HFF-Myc (cell line): ENCODE results near the gene SOS1.
A peak's percentile ranks its signal among the peaks of the same experiment; 100 is the strongest.
"Not testable (repeated sequence)": the region's sequence is repeated elsewhere in the genome, so short reads cannot be mapped to it uniquely, and the experiment has no call there.

ENCODE experiments used
- DNase-seq: peaks from one replicate; pipeline ENCODE4 v3.0.0-alpha.2; 2011; ENCODE audit warnings: low read depth; ENCODE audit errors: extremely low read depth
- H3K4me3 ChIP-seq: replicated peaks from 2 replicates; pipeline ENCODE4 v1.5.1; 2011; ENCODE audit warnings: low read depth, mild to moderate bottlenecking, control low read depth, low read length
- CTCF ChIP-seq: IDR thresholded peaks from 2 replicates; pipeline ENCODE4 v1.5.1; 2012; ENCODE audit warnings: mild to moderate bottlenecking, low read depth, low read length, control low read depth; ENCODE audit errors: missing control alignments

Gene SOS1

DNA sequence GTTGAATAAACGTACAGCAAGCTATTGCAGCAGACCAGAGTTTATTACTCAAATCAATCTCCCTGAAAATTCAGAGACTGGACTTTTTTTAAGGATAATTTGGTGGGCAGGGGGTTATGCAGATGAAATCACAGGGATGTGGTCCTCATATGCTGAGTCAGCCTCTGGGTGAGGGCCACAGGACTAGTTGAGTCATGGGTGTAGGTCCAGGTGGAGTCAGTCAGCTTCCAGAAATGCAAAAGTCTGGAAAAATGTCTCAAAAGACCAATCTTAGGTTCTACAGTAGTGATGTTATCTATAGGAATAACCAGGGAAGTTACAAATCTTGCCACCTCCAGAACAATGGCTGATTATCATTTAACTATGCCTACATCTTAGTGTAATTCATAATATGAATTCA, 180.1 kb downstream of the SOS1 start:
- H3K4me3 ChIP-seq: no peak overlapping the region
- TF ChIP-seq CTCF: no peak
- DNase-seq: no peak

- no peak for DNase-seq
- no peak for TF ChIP-seq CTCF
- H3K4me3 ChIP-seq: no peak overlapping the region
These were observed 183.3 kb downstream of the SOS1 start for GRCh38 chr2:38937548-38937947.

DNA sequence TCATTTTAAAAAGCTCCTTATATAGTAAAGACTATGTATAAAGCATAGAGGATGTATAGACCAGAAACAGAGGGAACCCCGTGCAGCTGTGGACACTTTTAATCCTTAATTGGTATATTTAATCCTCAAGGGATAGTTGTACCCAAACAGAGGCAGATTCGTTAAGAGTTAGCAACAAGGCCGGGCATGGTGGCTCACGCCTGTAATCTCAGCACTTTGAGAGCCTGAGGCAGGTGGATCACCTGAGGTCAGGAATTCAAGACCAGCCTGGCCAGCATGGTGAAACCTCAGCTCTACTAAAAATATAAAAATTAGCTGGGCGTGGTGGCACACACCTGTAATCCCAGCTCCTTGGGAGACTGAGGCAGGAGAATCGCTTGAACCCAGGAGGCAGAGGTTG, 184.3 kb downstream of the SOS1 start:
- DNase-seq, H3K4me3 ChIP-seq: not testable (repeated sequence)

DNA sequence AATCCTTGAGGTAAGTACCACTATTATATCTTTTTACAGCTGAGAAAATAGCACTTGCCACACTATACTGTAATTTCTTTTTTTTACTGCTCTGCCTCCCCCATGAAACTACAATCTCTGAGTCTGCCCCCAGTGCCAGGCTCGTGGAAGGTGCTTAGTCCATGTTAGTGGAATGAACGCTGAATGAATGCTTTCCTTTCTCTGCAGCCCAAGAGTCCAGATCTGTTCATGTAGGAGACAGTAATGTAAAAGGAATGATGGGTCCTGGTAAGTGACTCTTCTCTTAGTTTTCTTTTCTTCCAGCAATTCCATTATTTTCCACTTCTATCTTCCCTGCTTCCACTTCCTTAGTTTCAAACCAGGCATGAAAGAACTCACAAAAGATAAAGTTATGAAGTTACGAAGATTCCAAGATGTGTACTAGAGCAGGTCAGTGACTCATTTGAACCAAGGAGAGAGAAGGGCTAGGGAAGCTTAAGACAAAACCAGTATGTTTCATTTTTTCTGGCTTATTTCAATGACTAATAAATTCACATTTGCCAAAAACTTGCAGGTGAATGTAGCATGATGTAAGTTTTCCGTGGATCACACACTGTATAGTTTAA, 185.2 kb downstream of the SOS1 start:
- no peak for TF ChIP-seq CTCF
- no peak for DNase-seq
- no peak overlapping the region for H3K4me3 ChIP-seq

DNA sequence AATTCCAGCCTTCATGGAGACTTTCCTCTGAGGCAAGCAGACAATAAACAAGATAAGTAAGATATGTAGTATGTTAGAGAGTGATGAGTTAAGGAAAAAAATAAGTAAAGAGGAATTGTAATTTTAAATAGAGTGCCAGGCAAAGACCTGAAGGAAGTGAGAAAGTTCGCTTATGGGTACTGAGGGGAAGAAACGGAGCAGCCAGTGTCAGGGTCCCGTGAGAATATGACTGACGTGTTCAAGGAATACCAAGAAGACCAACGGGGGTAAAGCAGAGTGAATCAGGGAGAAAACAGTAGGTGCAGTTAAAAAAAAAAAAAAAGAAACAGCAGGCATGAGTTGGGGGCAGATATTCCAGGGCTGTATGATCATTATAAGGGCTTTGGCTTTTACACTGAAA, 186.1 kb downstream of the SOS1 start:
- no peak for TF ChIP-seq CTCF
- DNase-seq: no peak
- H3K4me3 ChIP-seq: no peak overlapping the region

- no peak for TF ChIP-seq CTCF
- no peak overlapping the region for H3K4me3 ChIP-seq
- DNase-seq: peak; percentile 79
These were observed 187.2 kb downstream of the SOS1 start for GRCh38 chr2:38933653-38934052.

DNA sequence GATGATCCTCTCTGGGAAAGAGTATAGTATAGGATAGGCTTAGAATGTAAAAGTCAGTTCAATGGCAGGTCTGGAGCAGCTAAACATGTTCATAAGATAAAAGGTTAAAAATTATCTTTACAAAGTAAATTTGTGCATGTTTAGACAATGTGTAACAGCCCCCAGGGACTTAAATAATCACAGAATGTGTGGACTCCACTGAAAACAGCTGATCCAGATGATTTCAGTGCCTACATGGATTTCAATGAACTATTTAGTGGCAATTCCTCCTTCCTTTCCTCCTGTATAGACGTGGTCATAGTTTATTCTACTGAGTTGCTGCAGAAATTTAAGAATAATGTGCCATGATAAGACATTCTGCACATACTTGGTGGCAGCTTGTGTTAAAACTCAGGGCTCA, 188.3 kb downstream of the SOS1 start:
- no peak overlapping the region for H3K4me3 ChIP-seq
- no peak for DNase-seq
- no peak for TF ChIP-seq CTCF
